NCI-H1436 (cell line): ENCODE data around the gene ITCH.
A peak's percentile ranks its signal among the peaks of the same experiment; 100 is the strongest.

Source experiments
- DNase-seq: peaks from one replicate; lab custom pipeline; 2025; lab: John Stamatoyannopoulos, UW

The ITCH gene

DNA sequence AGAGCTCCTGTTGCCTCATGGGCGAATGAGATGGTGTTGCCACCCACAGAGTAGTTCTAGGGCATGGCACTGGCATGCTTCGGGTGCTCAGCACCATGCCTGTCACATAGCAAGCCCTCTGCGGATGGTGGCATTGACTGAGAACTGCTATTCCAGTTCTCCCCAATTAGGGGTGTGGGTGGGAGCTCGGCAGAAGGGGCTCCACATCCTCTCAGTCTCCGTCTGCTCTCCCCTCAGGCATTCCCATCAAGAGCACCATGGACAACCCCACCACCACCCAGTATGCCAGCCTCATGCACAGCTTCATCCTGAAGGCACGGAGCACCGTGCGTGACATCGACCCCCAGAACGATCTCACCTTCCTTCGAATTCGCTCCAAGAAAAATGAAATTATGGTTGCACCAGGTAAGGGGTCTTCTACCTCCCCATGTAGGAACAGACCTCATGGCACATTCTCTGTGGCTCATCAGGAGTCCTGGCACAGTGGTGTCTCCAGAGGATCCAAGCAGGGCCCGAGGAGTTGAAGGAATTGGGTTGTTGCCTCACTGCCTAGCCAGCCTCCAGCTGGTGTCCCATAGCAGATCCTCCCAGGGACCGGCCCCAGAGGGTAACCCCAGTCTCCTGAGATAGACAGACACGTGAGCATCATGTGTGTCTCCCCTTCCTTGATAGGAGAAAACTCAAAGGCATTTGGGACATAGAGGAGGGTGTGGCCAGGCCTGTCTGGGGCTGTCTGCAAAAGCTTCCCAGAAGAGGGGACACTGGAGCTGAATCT, 171.5 kb downstream of the ITCH start:
- no peak for DNase-seq

DNA sequence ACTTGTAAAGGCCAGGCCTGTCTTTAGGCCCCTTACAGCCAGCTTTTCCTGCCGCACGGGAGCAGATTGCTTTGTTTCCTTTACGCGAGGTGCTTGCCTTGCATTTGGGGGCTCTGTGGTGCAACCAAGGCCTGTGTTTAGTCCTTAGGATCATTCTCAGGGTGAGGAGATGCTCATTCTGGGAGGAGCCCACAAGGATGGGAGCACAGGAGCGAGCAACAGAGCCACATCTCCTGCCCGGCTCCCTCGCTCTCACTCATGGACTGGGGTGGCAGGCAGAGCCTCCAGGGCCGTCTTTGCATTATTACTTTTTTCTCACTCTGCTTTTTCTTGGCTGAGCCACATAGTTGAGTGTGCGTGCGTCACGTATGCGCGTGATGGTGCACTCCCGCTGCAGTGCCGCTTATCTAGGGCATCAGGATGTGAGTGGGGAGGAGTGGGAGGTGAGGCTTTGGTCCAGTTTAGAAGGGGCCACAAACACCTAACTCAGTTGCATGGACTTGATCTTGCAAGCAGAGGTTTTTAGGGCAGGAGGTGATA, 172.3 kb downstream of the ITCH start:
- DNase-seq, result no peak

DNA sequence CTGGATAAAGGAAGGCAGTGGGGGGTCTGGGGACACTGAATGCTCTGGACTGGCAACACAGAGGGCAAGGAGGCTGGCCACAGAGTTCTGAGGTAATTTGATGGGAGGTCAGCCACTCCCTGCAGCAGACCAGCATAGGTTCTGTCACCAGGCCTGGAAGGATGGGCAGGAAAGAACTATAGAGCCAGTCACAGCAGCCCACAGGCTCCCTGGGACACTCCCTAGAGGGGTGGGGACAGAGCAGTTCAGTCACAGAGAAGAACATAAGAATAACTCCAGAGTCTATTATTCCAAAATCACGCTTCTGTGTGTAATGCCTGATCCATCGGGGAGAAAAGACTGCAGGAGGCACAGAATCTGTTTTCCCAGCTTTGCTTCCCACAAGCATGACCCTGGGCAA, 172.8 kb downstream of the ITCH start:
- no peak for DNase-seq

DNA sequence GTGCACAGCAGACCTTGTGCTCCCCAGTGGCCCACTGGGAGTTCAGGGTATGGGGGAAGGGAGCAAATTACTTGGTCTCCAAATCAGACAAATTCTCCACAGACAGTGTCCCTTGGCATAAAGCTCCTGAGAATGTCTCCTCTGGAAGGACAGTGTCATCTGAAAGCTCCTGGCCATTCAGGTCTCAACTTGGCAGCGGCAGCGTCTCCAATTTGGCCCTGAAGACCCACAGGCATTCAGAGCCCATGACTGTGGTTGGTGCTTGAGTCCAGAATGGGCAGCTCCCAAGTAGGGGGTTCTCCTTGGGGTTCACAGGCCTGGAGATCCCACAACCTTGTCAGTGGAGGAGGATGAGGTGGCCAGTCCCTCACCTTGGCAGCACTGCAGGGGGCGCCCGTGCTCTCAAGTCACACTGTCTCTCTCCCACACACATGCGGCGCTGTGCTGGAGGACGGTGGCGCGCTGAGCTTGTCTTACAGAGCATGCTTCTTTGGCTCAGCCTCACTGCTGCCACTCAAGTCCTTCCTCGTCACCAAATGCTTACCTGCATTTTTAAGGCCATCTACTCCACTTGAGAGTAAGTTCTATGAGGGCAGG, 173.8 kb downstream of the ITCH start:
- no peak for DNase-seq

DNA sequence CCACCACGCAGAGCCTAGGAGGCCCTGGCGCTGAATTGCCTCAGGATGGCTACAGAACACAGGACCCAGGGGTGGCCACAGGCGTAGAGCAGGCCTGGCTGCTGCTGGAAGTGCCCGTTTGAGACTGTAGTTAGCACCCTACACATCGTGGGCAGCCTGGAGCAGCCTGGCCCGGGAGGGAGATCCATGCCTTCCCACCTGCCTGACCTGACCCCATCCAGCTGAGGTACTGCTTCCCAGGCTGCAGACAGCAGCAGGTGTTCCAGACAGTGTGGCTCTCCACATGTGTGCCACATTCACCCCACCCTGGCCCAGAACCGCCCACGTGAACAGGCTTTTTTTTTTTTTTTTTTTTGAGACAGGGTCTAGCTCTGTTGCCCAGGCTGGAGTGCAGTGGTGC, 174.6 kb downstream of the ITCH start:
- DNase-seq, result no peak

DNA sequence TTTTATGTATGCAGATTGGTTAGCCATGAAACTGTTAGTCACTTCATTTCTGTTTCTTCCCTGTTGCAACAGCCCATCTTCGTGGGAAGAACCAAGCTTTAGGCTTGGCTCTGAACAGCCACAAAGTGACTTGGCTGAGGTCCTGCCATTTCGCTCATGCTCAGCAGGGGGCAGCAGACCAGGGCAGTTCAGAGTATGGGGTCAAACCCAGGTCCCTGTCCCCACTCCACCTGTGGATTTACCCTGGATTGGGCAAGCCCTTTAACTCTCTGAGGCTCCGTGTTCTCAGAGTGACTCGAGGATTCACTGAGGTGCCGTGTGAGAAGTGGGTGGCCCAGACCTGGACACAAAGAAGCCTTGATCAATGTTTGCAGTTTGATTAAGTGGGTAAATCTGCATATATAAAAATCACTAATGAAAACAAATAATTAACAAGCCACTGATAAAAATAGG, 175.6 kb downstream of the ITCH start:
- peak; percentile 35 for DNase-seq

DNA sequence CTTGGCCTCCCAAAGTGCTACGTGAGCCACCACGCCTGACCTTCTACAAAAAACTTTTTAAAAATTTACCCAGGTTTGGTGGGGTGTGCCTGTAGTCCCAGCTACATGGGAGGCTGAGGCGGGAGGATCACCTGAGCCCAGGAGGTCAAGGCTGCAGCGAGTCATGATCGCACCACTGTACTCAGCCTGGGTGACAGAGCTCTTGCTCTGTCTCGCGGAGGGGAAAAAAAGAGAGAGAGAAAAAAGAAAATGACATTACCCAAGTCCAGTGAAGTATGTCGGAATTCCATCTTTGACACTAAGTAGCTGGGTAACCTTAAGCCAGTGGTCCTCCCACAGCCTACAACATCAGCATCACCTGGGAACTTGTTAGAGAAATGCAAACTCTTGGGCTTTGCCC, 176.7 kb downstream of the ITCH start:
- no peak for DNase-seq

DNA sequence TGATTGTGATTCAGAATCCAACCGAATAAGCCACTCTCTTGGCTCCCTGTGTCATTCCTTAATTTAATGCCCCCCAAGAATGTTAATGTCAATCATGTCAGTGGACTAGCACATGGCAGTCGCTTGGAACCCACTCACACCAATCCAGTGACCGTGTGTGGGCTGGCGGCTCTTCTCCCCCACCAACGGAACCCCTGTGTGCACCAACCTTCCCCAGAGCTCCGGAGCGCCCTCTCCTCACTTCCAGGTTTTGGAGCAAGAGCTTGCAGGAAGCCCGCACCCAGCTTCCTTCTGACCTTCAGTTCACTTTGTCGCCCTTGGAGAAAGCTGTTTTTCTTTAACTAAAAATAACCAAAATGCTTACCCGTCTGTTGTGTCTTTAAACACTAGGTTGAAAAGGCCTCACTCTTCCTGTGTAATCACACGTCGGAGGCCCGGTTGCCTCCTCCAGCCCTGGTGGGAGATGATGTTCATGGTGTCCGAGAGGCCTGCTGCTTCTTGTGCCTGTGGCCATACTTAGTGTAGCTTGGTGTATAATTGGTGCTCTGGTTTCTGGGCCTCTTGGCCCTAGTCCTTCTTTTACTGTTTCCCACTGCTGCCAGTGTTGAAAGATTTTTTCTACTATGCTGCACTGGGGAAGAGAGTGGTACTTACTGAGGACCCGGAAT, 177.7 kb downstream of the ITCH start:
- DNase-seq, result no peak

DNA sequence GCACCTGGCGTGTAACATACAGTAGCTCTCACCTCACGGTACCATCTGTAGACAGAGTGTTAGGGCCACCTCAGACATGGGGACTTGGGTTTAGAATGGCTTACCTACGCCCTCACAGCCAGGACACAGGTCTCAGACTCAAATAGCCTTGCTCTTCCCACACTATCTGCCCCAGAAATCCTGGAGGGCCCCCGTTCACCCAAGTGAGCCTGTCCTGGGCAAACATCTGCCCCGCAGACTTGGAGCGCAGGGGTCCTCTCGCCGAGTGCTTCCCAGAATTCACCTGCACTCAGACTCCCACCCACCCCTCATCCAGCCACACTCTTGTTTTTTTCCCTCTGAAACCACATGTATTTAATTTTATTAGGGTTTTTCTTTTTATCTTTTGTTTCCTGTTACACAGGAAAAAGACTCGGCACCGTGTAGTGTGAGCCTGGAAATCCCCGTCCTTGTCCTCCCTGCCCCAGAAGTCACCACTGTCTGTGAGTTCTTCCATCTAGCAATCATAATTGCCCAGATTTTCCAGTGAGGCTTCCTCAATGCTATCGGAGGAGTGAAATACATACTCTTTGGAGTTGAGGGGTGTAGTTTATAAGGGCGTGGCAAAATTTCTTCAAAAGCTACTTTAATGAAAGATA, 178.3 kb downstream of the ITCH start:
- no peak for DNase-seq

DNA sequence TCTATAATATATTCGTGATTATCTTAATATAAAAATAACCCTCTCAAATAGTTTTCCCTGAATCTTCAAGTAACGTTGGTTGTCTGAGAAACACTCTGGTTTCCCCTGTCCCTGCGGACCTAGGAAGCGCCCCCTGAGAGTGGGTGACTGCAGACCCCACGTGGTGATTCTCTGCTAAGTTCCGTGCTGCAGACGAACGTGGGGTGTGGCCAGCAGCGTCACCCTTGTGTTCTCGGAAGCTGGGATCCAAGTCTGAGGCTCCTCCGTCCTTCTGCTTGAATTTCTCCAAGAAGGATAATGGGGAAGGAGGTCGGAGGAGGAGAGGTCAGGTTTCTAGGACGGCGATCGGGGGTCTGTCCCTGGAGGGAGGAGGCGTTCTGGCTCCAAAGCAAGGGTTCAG, 178.8 kb downstream of the ITCH start:
- DNase-seq, result no peak

DNA sequence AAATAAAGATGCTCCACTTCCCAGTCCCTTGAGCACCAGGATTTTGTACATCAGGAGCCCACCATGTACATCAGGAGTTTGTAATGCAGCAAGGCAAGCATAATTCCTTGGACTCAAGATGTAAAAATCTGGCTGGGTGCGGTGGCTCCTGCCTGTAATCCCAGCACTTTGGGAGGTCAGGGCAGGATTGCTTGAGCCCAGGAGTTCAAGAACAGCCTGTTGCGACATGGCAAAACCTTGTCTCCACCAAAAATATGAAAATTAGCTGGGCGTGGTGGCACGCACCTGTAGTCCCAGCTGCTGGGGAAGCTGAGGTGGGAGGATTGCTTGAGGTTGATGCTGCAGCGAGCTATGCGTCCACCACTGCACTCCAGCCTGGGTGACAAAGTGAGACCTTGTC, 179.4 kb downstream of the ITCH start:
- DNase-seq, result no peak

DNA sequence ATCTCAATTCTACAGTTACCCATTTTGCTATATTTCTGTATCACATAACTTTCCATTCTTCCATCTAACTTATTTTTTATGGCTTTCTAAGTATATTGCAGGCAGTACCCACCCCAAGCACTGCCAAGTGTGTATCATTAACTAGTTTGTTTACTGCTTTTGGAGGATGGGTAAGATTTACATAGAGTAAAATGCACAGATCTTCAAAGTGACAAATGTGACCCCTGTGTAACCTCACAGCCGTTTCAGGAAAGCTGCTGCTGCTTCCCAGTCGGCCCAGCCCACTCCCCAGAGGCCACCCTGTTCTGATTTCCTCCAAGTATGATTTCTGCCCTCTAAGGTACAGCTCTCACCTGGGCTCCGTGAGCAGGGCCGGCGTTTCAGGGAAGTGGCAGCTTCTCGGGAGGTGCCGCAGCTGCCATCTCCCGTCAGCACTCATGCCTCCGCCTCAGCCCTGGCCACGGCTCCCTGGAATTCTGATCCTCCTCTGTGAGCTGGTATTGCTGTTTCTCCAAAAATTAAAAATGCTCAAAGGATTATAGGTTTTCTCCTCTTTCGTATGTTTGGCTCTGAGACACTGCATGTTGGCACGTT, 180.5 kb downstream of the ITCH start:
- no peak for DNase-seq

DNA sequence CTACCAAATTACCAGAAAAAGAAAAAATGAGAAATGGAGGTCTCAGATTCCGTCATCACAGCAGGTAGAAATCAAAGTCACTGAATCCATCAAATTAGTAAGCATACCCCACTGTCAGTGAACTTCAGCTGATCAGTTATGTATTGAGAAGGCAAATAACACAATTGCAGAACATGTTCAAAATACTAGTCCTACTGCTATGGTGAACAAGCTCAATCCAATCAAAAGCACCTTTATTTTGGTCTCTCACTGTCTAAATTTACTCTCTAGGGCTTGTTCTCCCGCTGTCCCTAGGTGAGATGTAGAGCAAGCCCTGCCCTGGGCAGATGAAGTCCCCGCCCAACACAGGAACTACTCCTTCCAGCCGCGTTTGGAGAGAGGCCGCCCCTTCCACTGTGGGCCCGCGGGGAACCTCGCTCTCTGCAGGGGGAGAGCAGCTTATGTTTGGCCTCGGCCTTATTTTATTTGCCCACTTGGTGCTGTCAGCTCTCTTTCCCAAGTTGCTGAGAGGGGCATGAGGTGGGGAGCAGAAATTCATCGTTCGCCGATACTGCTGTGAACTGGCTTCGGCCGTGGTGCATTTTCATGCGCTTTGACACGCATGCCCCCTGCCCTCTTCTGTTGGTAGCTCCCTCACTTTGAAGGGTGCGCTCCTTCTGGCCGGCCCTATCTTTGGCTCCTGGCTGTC, 181.2 kb downstream of the ITCH start:
- peak; percentile 40 for DNase-seq

DNA sequence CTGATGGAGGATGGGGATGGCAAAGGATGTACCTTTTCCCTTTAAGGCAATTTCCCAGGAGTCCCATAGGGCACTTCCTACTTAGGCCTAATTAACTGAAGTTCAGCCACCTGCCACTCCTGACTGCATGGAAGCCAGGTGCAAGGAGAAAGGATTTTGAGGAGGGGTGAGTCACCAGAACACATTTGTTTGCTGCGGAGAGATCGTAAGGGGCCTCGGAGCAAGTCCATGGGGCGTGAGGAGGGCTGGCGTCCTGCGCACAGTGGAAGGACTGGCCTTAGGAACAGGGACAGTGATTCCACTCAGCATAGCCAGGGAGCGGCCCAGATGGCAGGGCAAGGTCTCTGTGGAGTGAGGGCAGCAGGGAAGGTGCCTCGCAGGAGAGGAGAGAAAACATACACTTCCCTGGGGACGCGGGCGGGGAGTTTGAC, 183.7 kb downstream of the ITCH start:
- DNase-seq, result peak; percentile 84

DNA sequence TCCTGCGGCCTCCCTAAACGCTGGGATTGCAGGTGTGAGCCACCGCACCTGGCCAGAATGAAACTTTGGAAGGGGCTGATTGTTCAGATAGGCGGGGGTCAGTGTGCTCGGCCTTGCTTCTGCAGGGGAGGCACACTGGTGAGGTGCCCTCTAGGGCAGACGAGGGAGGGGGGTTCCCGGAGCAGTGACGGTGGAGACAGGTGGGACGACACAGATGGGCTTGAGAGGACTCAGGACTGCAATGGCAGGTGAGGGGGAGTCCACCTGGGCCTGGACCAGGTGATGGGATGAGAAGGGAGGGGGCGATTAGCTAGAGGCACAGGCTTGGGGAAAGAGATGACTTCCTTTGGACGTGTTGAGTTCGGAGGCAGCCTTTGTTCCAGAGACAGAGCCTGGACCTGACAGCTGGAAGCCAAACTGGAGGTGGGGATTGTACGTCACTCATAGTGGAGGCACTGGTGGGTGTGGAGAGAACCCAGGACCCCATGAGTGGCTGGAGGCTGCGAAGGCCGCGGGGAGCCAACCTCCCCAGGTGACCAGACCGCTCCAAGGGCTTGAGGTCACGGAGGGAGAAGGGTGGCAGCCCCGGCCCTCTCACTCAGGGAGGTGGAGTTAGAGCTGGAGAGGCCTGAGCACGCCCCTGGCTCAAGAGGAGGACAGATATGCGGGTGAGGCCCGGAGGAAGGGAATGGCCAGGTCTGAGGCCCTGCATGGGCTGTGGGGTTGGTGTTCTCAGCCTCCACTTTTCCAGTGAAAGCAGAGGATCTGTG, 185.0 kb downstream of the ITCH start:
- no peak for DNase-seq

DNA sequence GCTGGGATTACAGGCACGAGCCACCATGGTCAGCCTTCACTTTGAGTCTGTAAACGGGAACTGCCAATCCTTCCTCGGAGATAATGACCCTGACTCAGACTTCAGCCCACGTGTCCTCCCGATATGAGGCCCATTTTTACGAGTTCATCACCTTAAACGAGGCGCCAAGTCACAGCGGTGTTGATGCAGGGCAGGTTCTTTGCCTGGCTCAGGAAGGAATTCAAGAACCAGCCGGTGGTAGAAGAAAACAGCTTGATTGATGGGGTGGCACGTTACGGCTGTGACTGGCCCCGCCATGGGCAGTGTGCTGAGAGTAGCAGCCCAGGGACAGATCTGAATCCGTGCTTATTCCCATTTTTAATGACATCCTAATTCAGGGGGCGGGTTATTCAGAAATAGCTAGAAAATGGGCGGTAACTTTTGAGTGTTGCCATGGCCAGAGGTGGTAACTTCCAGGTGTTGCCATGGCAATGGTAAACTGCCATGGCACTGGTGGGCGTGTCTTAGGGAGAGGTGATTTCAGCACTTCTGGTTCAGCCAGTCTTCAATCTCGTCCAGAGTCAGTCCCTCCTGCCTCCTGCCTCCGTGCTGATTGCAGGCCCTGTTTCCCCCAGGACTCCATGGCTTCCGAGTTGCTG, 186.3 kb downstream of the ITCH start:
- no peak for DNase-seq

DNA sequence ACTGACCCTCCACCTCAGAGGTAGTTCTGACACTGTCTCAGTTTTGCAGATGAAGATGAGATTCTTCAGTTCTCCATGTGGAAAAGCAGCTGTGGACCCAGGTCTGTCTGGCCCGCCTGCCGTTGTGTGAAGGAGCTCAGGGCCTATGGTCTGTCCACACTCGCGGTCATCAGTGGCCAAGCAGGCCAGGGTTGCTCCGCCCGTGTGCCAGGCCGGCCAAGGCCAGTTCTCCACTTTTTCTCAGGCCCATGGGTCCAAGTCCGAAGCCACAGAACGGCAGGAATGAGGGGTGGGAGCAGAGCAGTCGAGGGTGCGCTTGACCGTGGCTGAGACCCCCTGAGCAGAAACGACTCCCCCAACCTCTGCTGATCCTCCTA, 186.8 kb downstream of the ITCH start:
- no peak for DNase-seq

DNA sequence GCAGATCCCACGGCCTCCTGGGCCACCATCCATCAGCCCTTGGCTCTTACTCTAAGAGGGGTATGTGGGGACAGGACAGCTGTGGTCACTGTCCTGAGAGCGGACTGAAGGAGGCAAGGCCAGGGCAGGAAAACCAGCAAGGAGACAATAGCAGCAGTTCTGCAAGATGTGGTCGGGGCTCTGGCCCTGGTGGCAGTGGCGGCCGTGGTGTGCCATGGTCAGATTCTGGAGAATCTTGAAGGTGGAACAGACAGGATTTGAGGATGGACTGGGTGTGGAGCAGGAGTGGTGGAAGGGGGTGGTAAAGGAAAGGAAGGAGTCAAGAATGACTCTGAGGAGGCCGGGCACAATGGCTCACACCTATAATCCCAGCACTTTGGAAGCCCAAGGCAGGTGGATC, 189.5 kb downstream of the ITCH start:
- DNase-seq, result no peak

DNA sequence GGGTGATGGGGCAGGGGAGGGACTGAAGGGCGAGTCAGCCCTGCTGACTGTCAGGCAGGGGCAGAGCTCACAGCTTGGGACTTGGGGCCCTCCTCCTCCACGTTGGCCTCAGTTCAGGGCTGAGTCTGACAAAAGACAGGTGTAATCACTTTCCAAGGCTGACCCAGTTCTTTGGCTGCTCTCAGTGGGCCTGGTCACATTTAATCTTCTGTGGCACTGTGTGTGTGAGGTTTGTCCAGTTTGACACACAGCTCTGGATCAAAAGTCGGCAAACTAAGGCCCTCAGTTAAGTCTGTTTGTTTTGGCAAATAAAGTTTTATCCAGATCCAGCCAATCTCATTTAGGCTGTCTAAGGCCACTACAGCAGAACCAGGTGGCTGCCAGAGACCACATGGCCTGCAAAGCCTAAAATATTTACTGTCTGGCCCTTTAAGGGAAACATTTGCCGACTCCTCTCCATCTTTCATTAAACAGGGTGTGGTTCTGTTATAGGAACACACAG, 190.3 kb downstream of the ITCH start:
- DNase-seq, result no peak

DNA sequence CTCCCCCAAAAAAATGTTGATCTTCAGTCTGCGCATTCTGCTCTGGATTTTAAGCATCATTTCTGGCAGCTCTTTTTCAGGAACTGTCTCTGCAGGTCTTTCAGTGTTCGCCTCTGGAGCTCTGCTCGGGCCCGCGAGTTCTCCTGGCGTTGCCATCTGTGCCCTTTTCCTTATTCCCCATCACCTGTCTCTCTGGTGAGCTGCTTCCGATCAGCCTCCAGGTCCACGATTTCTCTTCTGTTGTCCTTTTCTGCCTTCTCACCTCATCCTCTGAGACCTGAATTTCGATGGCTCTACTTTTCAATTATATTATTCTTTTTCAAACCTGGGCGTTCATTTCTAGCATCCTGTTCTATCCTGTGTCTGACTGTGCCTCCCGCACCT, 194.9 kb downstream of the ITCH start:
- DNase-seq, result no peak
